ENCODE results near the gene SURF4. TPM values are rescaled to one million over a fixed set of nuclear protein-coding genes. Genes with fewer than 3 reads are reported as not detected.
A peak's percentile ranks its signal among the peaks of the same experiment; 100 is the strongest.
"Not testable (repeated sequence)": the region's sequence is repeated elsewhere in the genome, so short reads cannot be mapped to it uniquely, and the experiment has no call there.

SURF4 gene
- total RNA-seq, 1 donor from 2014 or later: 190 TPM

GRCh38 chr9:133331221-133331620 lies 44.6 kb downstream of the SURF4 start:
- no peak for DNase-seq (ENCODE audit: extremely low spot score, unreplicated experiment)
- no peak for TF ChIP-seq CTCF (IDR thresholded peaks at IDR 0.05)
- Mint-ChIP-seq H3K27ac (ENCODE audit: unreplicated experiment) (no peak overlapping the region), H3K27me3 (ENCODE audit: unreplicated experiment) (no peaks in the 10 kb centered on the region), H3K4me1 (ENCODE audit: unreplicated experiment) (peaks cover 15% of the 10 kb centered on the region), H3K36me3 (ENCODE audit: unreplicated experiment) (peaks cover 23% of the 10 kb centered on the region), H3K4me3 (ENCODE audit: unreplicated experiment) (no peak overlapping the region), H3K9me3 (ENCODE audit: unreplicated experiment) (no peaks in the 10 kb centered on the region)

GRCh38 chr9:133329306-133330156 lies 46.3 kb downstream of the SURF4 start:
- H3K27me3 Mint-ChIP-seq (ENCODE audit: unreplicated experiment); H3K4me3 Mint-ChIP-seq (ENCODE audit: unreplicated experiment); H3K9me3 Mint-ChIP-seq (ENCODE audit: unreplicated experiment); DNase-seq (ENCODE audit: extremely low spot score, unreplicated experiment); H3K27ac Mint-ChIP-seq (ENCODE audit: unreplicated experiment); H3K4me1 Mint-ChIP-seq (ENCODE audit: unreplicated experiment): not testable (repeated sequence)
- peak; percentile 62 for TF ChIP-seq CTCF (IDR thresholded peaks at IDR 0.05)
- peaks cover 23% of the 10 kb centered on the region for H3K36me3 Mint-ChIP-seq (ENCODE audit: unreplicated experiment)

DNA sequence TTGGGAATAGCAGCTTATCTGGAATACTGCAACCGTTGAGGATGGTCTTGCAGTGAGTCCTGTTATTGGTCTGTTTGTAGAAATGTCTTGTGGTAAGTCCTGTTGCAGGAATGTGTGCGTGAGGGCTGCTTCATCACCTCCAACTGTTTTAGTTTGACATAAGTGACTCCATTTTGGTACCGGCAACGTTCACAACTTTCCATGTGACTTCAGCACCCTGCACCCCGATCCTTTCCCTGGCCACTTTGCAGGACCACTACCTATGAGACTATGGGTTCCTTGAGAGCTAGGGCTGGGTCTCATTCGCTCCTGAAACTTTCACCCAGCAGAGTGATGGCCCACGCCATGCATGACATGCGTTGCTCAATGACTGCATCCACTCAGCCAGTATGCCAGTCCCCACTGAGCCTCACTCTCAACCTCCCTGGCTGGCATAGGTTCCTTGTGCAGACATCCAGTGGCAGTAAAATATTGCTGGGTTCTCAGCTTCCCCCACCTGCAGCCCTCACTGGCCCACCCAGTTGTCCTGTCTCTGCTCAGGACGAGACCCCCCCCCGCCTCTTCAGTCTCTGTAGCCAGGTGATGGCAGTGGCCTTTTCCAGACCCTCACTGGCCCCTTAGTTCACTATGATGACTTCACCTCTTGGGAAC lies 47.9 kb downstream of the SURF4 start:
- no peaks in the 10 kb centered on the region for H3K9me3 Mint-ChIP-seq (ENCODE audit: unreplicated experiment)
- no peak overlapping the region for H3K4me3 Mint-ChIP-seq (ENCODE audit: unreplicated experiment)
- H3K4me1 Mint-ChIP-seq (ENCODE audit: unreplicated experiment): no peaks in the 10 kb centered on the region
- no peak overlapping the region for H3K27ac Mint-ChIP-seq (ENCODE audit: unreplicated experiment)
- H3K27me3 Mint-ChIP-seq (ENCODE audit: unreplicated experiment): no peaks in the 10 kb centered on the region
- TF ChIP-seq CTCF (IDR thresholded peaks at IDR 0.05): no peak
- no peak for DNase-seq (ENCODE audit: extremely low spot score, unreplicated experiment)
- peaks cover 20% of the 10 kb centered on the region for H3K36me3 Mint-ChIP-seq (ENCODE audit: unreplicated experiment)

DNA sequence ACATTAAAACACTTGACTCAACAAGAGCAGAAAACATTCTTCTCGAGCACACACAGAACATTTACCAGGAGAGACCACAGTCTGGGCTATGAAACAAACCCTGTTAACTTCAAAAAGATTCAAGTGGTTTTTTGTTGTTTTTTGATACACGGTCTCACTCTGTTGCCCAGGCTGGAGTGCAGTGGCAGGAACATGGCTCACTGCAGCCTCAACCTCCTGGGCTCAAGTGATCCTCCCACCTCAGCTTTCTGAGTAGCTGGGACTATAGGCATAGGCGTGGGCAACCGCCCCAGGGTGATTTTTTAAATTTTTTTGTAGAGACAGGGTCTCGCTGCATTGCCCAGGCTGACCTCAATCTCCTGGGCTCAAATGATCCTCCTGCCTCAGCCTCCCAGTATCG lies 48.8 kb downstream of the SURF4 start:
- not testable (repeated sequence) for H3K4me1 Mint-ChIP-seq (ENCODE audit: unreplicated experiment); H3K27ac Mint-ChIP-seq (ENCODE audit: unreplicated experiment); H3K4me3 Mint-ChIP-seq (ENCODE audit: unreplicated experiment); H3K27me3 Mint-ChIP-seq (ENCODE audit: unreplicated experiment); H3K9me3 Mint-ChIP-seq (ENCODE audit: unreplicated experiment); DNase-seq (ENCODE audit: extremely low spot score, unreplicated experiment)
- H3K36me3 Mint-ChIP-seq (ENCODE audit: unreplicated experiment): peaks cover 13% of the 10 kb centered on the region

- H3K9me3 Mint-ChIP-seq (ENCODE audit: unreplicated experiment): no peaks in the 10 kb centered on the region
- H3K4me3 Mint-ChIP-seq (ENCODE audit: unreplicated experiment): no peak overlapping the region
- H3K36me3 Mint-ChIP-seq (ENCODE audit: unreplicated experiment): no peaks in the 10 kb centered on the region
- no peak for DNase-seq (ENCODE audit: extremely low spot score, unreplicated experiment)
- H3K27ac Mint-ChIP-seq (ENCODE audit: unreplicated experiment): no peak overlapping the region
- no peak for TF ChIP-seq CTCF (IDR thresholded peaks at IDR 0.05)
- no peaks in the 10 kb centered on the region for H3K27me3 Mint-ChIP-seq (ENCODE audit: unreplicated experiment)
- H3K4me1 Mint-ChIP-seq (ENCODE audit: unreplicated experiment): no peaks in the 10 kb centered on the region
These were observed 51.7 kb downstream of the SURF4 start for GRCh38 chr9:133323991-133324703.

All from osteocyte (in vitro differentiated cells).